Neural progenitor cell (in vitro differentiated cells): Measurements from ENCODE around the gene CDK17. TPM values are rescaled to one million over a fixed set of nuclear protein-coding genes. Genes with fewer than 3 reads are reported as not detected.

Experiments used
- DNase-seq: peaks from one replicate; pipeline ENCODE4 v3.0.0-alpha.2; 2016; ENCODE audit warnings: low spot score
- H2AFZ ChIP-seq: fragments of 200-600 bp; sonication (generic); replicated peaks from 2 replicates; pipeline ENCODE4 v1.6.1; 2016; ENCODE audit warnings: antibody characterized with exemption
- H3F3A ChIP-seq: fragments of 200-600 bp; sonication (generic); 2 replicates; pipeline ENCODE4 v1.6.1; 2016; ENCODE audit warnings: antibody characterized with exemption, low read depth
- H3K27ac ChIP-seq: fragments of 200-600 bp; sonication (generic); 2 replicates; pipeline ENCODE4 v1.5.1; 2016; ENCODE audit warnings: mild to moderate bottlenecking
- H3K27me3 ChIP-seq: fragments of 200-600 bp; sonication (generic); 2 replicates; pipeline ENCODE4 v1.6.1; 2016; ENCODE audit warnings: mild to moderate bottlenecking, moderate library complexity
- H3K36me3 ChIP-seq: fragments of 200-600 bp; sonication (generic); 2 replicates; pipeline ENCODE4 v1.5.1; 2016
- H3K4me1 ChIP-seq: fragments of 200-600 bp; sonication (generic); 2 replicates; pipeline ENCODE4 v1.6.1; 2016; ENCODE audit warnings: mixed run types
- H3K4me2 ChIP-seq: fragments of 200-600 bp; sonication (generic); 2 replicates; pipeline ENCODE4 v1.6.1; 2016
- H3K4me3 ChIP-seq: fragments of 200-600 bp; sonication (generic); 2 replicates; pipeline ENCODE4 v1.5.1; 2016
- H3K79me2 ChIP-seq: fragments of 200-600 bp; sonication (generic); 2 replicates; pipeline ENCODE4 v1.6.1; 2016; ENCODE audit warnings: low read depth
- H3K9ac ChIP-seq: fragments of 200-600 bp; sonication (generic); 2 replicates; pipeline ENCODE4 v1.6.1; 2016
- H3K9me3 ChIP-seq: fragments of 200-600 bp; sonication (generic); 2 replicates; pipeline ENCODE4 v1.5.1; 2016; ENCODE audit warnings: low read depth
- H4K20me1 ChIP-seq: fragments of 200-600 bp; sonication (generic); 2 replicates; pipeline ENCODE4 v1.6.1; 2016; ENCODE audit warnings: low read depth
- H3K27ac Mint-ChIP-seq: 3 replicates; pipeline ENCODE4 v1.8.0; 2021; ENCODE audit warnings: mixed read lengths
- H3K27me3 Mint-ChIP-seq: 2 replicates; pipeline ENCODE4 v1.8.0; 2022; ENCODE audit warnings: low read depth, mild to moderate bottlenecking, inconsistent platforms, moderate library complexity, mixed read lengths; ENCODE audit not compliant: insufficient read depth
- H3K36me3 Mint-ChIP-seq: 3 replicates; pipeline ENCODE4 v1.8.0; 2021; ENCODE audit warnings: mixed read lengths
- H3K4me1 Mint-ChIP-seq: 3 replicates; pipeline ENCODE4 v1.8.0; 2021; ENCODE audit warnings: mixed read lengths
- H3K4me3 Mint-ChIP-seq: 3 replicates; pipeline ENCODE4 v1.8.0; 2021; ENCODE audit warnings: mild to moderate bottlenecking, moderate library complexity, mixed read lengths
- H3K9me3 Mint-ChIP-seq: 3 replicates; pipeline ENCODE4 v1.8.0; 2020; ENCODE audit warnings: mixed read lengths
- CTCF ChIP-seq: fragments of 200-600 bp; sonication (generic); IDR thresholded peaks from 2 replicates; pipeline ENCODE4 v1.5.1; 2017; ENCODE audit warnings: antibody characterized with exemption, mild to moderate bottlenecking
- EZH2 ChIP-seq: fragments of 200-600 bp; sonication (generic); IDR thresholded peaks from 2 replicates; pipeline ENCODE4 v1.6.1; 2017; ENCODE audit warnings: antibody characterized with exemption, mild to moderate bottlenecking, moderate library complexity
- EZH2phosphoT487 ChIP-seq: fragments of 200-600 bp; sonication (generic); IDR thresholded peaks from 2 replicates; pipeline ENCODE4 v1.6.1; 2017; ENCODE audit warnings: antibody characterized with exemption
- total RNA-seq: library from RNA; depleted of rRNA; stranded (reverse); fragments of >200 nt; gene quantifications from 2 replicates; pipeline ENCODE4 v1.2.3, GENCODE V29; 2015; ENCODE audit warnings: low replicate concordance

CDK17 gene
- total RNA-seq, 1 donor from 2014 or later: 61.2 TPM

DNA sequence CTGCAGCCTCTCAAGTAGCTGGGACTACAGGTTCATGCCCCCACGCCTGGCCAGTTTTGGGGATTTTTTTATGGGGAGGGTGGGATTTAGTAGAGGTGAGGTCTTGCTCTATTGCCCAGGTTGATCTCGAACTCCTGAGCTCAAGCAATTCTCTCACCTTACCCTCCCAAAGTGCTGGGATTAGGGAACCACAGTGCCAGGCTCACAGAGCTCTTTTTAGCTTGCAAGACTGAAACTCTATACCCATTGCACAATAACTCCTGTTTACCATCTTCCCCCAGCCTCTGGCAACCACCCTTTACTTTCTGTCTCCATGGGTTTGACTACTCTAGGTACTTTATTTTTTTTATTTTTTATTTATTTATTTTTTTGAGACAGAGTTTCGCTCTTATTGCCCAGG, 25.7 kb upstream of the CDK17 start:
- Histone ChIP-seq H3K79me2 (no peaks in the 10 kb centered on the region), H3K27ac (no peak overlapping the region), H2AFZ (no peak overlapping the region), H3F3A (peaks cover 31% of the 10 kb centered on the region), H3K4me2 (no peak overlapping the region), H3K27me3 (no peaks in the 10 kb centered on the region), H3K4me1 (peaks cover 34% of the 10 kb centered on the region), H3K36me3 (no peaks in the 10 kb centered on the region), H3K9ac (no peak overlapping the region), H3K9me3 (no peaks in the 10 kb centered on the region), H4K20me1 (no peaks in the 10 kb centered on the region), H3K4me3 (no peak overlapping the region)
- H3K27ac Mint-ChIP-seq: no peak overlapping the region
- no peak overlapping the region for H3K4me3 Mint-ChIP-seq
- no peaks in the 10 kb centered on the region for H3K27me3 Mint-ChIP-seq
- no peaks in the 10 kb centered on the region for H3K9me3 Mint-ChIP-seq
- TF ChIP-seq EZH2: no peak
- no peak for TF ChIP-seq CTCF
- no peak for TF ChIP-seq EZH2phosphoT487
- DNase-seq: no peak
- no peaks in the 10 kb centered on the region for H3K36me3 Mint-ChIP-seq
- H3K4me1 Mint-ChIP-seq: peaks cover 17% of the 10 kb centered on the region

- Histone ChIP-seq H4K20me1 (no peaks in the 10 kb centered on the region), H2AFZ (no peak overlapping the region), H3K27me3 (no peaks in the 10 kb centered on the region), H3K27ac (no peak overlapping the region), H3K36me3 (no peaks in the 10 kb centered on the region), H3K79me2 (no peaks in the 10 kb centered on the region), H3K4me3 (no peak overlapping the region), H3K9ac (no peak overlapping the region), H3K4me1 (peaks cover 31% of the 10 kb centered on the region), H3K9me3 (no peaks in the 10 kb centered on the region), H3K4me2 (no peak overlapping the region), H3F3A (peaks cover 31% of the 10 kb centered on the region)
- no peaks in the 10 kb centered on the region for H3K36me3 Mint-ChIP-seq
- H3K27me3 Mint-ChIP-seq: no peaks in the 10 kb centered on the region
- H3K4me1 Mint-ChIP-seq: peaks cover 17% of the 10 kb centered on the region
- H3K4me3 Mint-ChIP-seq: no peak overlapping the region
- DNase-seq: no peak
- TF ChIP-seq EZH2phosphoT487 (no peak), EZH2 (no peak), CTCF (no peak)
- H3K9me3 Mint-ChIP-seq: no peaks in the 10 kb centered on the region
- no peak overlapping the region for H3K27ac Mint-ChIP-seq
Observed at GRCh38 chr12:96425321-96425720, 25.1 kb upstream of the CDK17 start.

GRCh38 chr12:96424601-96425000, 24.4 kb upstream of the CDK17 start:
- Histone ChIP-seq H3K36me3 (no peaks in the 10 kb centered on the region), H3K27ac (no peak overlapping the region), H3K4me3 (no peak overlapping the region), H4K20me1 (no peaks in the 10 kb centered on the region), H3K79me2 (no peaks in the 10 kb centered on the region), H2AFZ (no peak overlapping the region), H3K4me1 (peaks cover 24% of the 10 kb centered on the region), H3K9ac (no peak overlapping the region), H3K9me3 (no peaks in the 10 kb centered on the region), H3F3A (peaks cover 26% of the 10 kb centered on the region), H3K4me2 (no peak overlapping the region), H3K27me3 (no peaks in the 10 kb centered on the region)
- DNase-seq: no peak
- no peak for TF ChIP-seq CTCF
- no peak for TF ChIP-seq EZH2phosphoT487
- no peak for TF ChIP-seq EZH2
- Mint-ChIP-seq H3K9me3 (no peaks in the 10 kb centered on the region), H3K27ac (no peak overlapping the region), H3K4me3 (no peak overlapping the region), H3K27me3 (peaks cover 4% of the 10 kb centered on the region), H3K4me1 (peaks cover 13% of the 10 kb centered on the region), H3K36me3 (no peaks in the 10 kb centered on the region)
